Liver (tissue), 9 donors: ENCODE results near the gene BRAT1. TPM values are rescaled to one million over a fixed set of nuclear protein-coding genes. Genes with fewer than 3 reads are reported as not detected.

Experiments used
- DNase-seq: peaks from one replicate; pipeline ENCODE4 v3.0.0-alpha.2; 2017; ENCODE audit warnings: low spot score
- H3K27ac ChIP-seq, 2 donors: one replicate each; pipeline ENCODE4 v1.7.0; 2013; ENCODE audit warnings: inconsistent platforms in 2 of 2, low read length in 2 of 2, control low read depth in 1 of 2, low read depth in 1 of 2, mild to moderate bottlenecking in 1 of 2
- H3K27me3 ChIP-seq, 4 donors: one replicate each; pipeline versions ENCODE4 v1.6.1 to v1.7.0; 2013; ENCODE audit warnings: low read length in 3 of 4, inconsistent platforms in 1 of 4, mild to moderate bottlenecking in 1 of 4, moderate library complexity in 1 of 4; ENCODE audit not compliant: control insufficient read depth in 4 of 4, insufficient read depth in 4 of 4
- H3K36me3 ChIP-seq, 4 donors: one replicate each; pipeline versions ENCODE4 v1.6.1 to v1.7.0; 2013; ENCODE audit warnings: low read length in 3 of 4, mild to moderate bottlenecking in 3 of 4, low read depth in 1 of 4, moderate library complexity in 1 of 4; ENCODE audit not compliant: control insufficient read depth in 4 of 4, insufficient read depth in 3 of 4
- H3K4me1 ChIP-seq, 4 donors: one replicate each; pipeline versions ENCODE4 v1.6.1 to v1.7.0; 2013; ENCODE audit warnings: low read length in 3 of 4, mild to moderate bottlenecking in 3 of 4, moderate library complexity in 1 of 4; ENCODE audit not compliant: control insufficient read depth in 4 of 4, insufficient read depth in 4 of 4
- H3K4me3 ChIP-seq, 3 donors: one replicate each; pipeline versions ENCODE4 v1.6.1 to v1.7.0; 2013; ENCODE audit warnings: low read length in 3 of 3, control low read depth in 1 of 3, low read depth in 1 of 3, mild to moderate bottlenecking in 1 of 3
- H3K9ac ChIP-seq, 2 donors: one replicate each; pipeline ENCODE4 v1.7.0; 2013; ENCODE audit warnings: low read length in 2 of 2, mild to moderate bottlenecking in 2 of 2, moderate library complexity in 2 of 2, control low read depth in 1 of 2, low read depth in 1 of 2
- H3K9me3 ChIP-seq, 4 donors: one replicate each; pipeline versions ENCODE4 v1.6.1 to v1.7.0; 2013; ENCODE audit warnings: low read length in 3 of 4; ENCODE audit not compliant: control insufficient read depth in 4 of 4
- ATF3 ChIP-seq: IDR thresholded peaks from 2 replicates; pipeline ENCODE4 v1.6.1; 2016; ENCODE audit warnings: antibody characterized with exemption
- CTCF ChIP-seq: fragments of 150-350 bp; IDR thresholded peaks from 2 replicates; pipeline ENCODE4 v1.5.1; 2017; ENCODE audit warnings: improper control_type of control experiment, low read depth, low read length; ENCODE audit not compliant: missing input control
- EGR1 ChIP-seq, 2 donors: IDR thresholded peaks; 2 replicates each; pipeline ENCODE4 v1.6.1; 2016 to 2018; ENCODE audit warnings: antibody characterized with exemption in 2 of 2, low read depth in 2 of 2
- FOXA1 ChIP-seq: IDR thresholded peaks from 2 replicates; pipeline ENCODE4 v1.6.1; 2016; ENCODE audit warnings: antibody characterized with exemption
- FOXA2 ChIP-seq: IDR thresholded peaks from 2 replicates; pipeline ENCODE4 v1.6.1; 2016; ENCODE audit warnings: antibody characterized with exemption
- GABPA ChIP-seq, 2 donors: IDR thresholded peaks in 1 of 2; conservative IDR thresholded peaks in 1 of 2; 2 replicates each; pipeline ENCODE4 v1.6.1; 2016; ENCODE audit warnings: antibody characterized with exemption in 2 of 2, mild to moderate bottlenecking in 1 of 2, moderate library complexity in 1 of 2
- HNF4A ChIP-seq, 2 donors: conservative IDR thresholded peaks; 2 replicates each; pipeline ENCODE4 v1.6.1; 2016; ENCODE audit warnings: antibody characterized with exemption in 2 of 2, mild to moderate bottlenecking in 2 of 2
- HNF4G ChIP-seq: IDR thresholded peaks from 2 replicates; pipeline ENCODE4 v1.6.1; 2016; ENCODE audit warnings: antibody characterized with exemption
- JUND ChIP-seq, 2 donors: IDR thresholded peaks; 2 replicates each; pipeline ENCODE4 v1.6.1; 2016; ENCODE audit warnings: antibody characterized with exemption in 2 of 2
- NR2F2 ChIP-seq: IDR thresholded peaks from 2 replicates; pipeline ENCODE4 v1.6.1; 2016; ENCODE audit warnings: antibody characterized with exemption
- RAD21 ChIP-seq, 2 donors: IDR thresholded peaks; 2 replicates each; pipeline ENCODE4 v1.6.1; 2016; ENCODE audit warnings: antibody characterized with exemption in 2 of 2, mild to moderate bottlenecking in 2 of 2
- RXRA ChIP-seq, 2 donors: IDR thresholded peaks; 2 replicates each; pipeline ENCODE4 v1.6.1; 2017 to 2018; ENCODE audit warnings: antibody characterized with exemption in 2 of 2, mild to moderate bottlenecking in 1 of 2
- SP1 ChIP-seq: IDR thresholded peaks from 2 replicates; pipeline ENCODE4 v1.6.1; 2018; ENCODE audit warnings: antibody characterized with exemption, mild to moderate bottlenecking
- TAF1 ChIP-seq: conservative IDR thresholded peaks from 2 replicates; pipeline ENCODE4 v1.6.1; 2016; ENCODE audit warnings: antibody characterized with exemption, mild to moderate bottlenecking
- YY1 ChIP-seq: IDR thresholded peaks from 2 replicates; pipeline ENCODE4 v1.6.1; 2016; ENCODE audit warnings: antibody characterized with exemption, mild to moderate bottlenecking
- WGBS: extraction: QIAGEN DNeasy Blood & Tissue Kit; methylation state at CpG from one replicate; pipeline ENCODE4 v1.1.7; 2013; 5-methylcytosine and 5-hydroxymethylcytosine counted together
- polyA plus RNA-seq, 2 donors: library from polyadenylated mRNA; stranded (reverse) in 1 of 2; unstranded in 1 of 2; fragments of 200-250 nt in 1 of 2; fragments of >200 nt in 1 of 2; fragmentation: Nextera tagmentation in 1 of 2; extraction: Ambion mirVana in 1 of 2; gene quantifications; one replicate each; pipeline versions ENCODE4 v1.2.1 to v1.2.3, GENCODE V29; 2013 to 2015
- total RNA-seq, 2 donors: library from RNA; depleted of rRNA; stranded (reverse); fragments of >200 nt; gene quantifications; one replicate each; pipeline ENCODE4 v1.2.3, GENCODE V29; 2014
- TF ChIP-seq, protein P1 (sequence below): IDR thresholded peaks from 2 replicates; pipeline ENCODE4 v1.6.1; 2016; ENCODE audit warnings: antibody characterized with exemption
- TF ChIP-seq, protein P2 (sequence below): IDR thresholded peaks from 2 replicates; pipeline ENCODE4 v1.6.1; 2016; ENCODE audit warnings: antibody characterized with exemption, mild to moderate bottlenecking
- TF ChIP-seq, protein P3 (sequence below): IDR thresholded peaks from 2 replicates; pipeline ENCODE4 v1.6.1; 2016; ENCODE audit warnings: antibody characterized with exemption
- donor health status: healthy.
- donor health status: healthy.
- donor health status: healthy.
- donor health status: healthy.
- donor health status: healthy.

BRAT1 gene
- total and polyA plus RNA-seq, 4 donors = 10.0 to 20.7 (median 16.7) TPM

DNA sequence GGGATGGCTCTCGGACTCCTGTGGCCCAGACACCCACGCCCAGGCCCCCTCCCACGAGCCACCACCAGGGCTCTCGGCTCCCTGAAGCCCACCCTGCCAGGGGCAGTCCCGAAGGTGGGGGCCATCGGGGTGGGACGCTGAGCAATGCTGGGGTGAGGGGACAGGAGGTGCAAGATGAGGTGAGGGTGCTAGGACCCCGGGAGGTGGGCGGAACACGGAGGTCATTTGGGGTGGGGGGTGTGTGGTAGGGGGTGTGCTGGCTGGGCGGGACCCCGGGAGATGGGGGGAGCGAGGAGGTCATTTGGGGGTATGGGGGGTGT is 52.7 kb downstream of the BRAT1 start:
- no peaks in the 10 kb centered on the region for H3K4me1 ChIP-seq
- H3K9me3 ChIP-seq = no peaks in the 10 kb centered on the region
- 78% methylated on average over 13 of the region's 13 CpGs for WGBS
- no peaks in the 10 kb centered on the region for H3K27me3 ChIP-seq
- TF ChIP-seq SP1 (no peak), FOXA1 (no peak), YY1 (no peak), HNF4G (no peak), ATF3 (no peak), RAD21 (IDR thresholded peaks at IDR 0.05) (no peak), FOXA2 (no peak), CTCF (no peak), HNF4A (conservative IDR thresholded peaks at IDR 0.05) (no peak), JUND (IDR thresholded peaks at IDR 0.05) (no peak), GABPA (IDR thresholded peaks at IDR 0.05 in 1 of 2, conservative IDR thresholded peaks at IDR 0.05 in 1 of 2) (no peak), TAF1 (no peak), NR2F2 (no peak), EGR1 (IDR thresholded peaks at IDR 0.05; ENCODE audit: low read depth in 2 of 2) (no peak), RXRA (IDR thresholded peaks at IDR 0.05) (no peak)
- TF ChIP-seq, protein P1, sequence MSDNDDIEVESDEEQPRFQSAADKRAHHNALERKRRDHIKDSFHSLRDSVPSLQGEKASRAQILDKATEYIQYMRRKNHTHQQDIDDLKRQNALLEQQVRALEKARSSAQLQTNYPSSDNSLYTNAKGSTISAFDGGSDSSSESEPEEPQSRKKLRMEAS = no peak
- TF ChIP-seq, protein P2, sequence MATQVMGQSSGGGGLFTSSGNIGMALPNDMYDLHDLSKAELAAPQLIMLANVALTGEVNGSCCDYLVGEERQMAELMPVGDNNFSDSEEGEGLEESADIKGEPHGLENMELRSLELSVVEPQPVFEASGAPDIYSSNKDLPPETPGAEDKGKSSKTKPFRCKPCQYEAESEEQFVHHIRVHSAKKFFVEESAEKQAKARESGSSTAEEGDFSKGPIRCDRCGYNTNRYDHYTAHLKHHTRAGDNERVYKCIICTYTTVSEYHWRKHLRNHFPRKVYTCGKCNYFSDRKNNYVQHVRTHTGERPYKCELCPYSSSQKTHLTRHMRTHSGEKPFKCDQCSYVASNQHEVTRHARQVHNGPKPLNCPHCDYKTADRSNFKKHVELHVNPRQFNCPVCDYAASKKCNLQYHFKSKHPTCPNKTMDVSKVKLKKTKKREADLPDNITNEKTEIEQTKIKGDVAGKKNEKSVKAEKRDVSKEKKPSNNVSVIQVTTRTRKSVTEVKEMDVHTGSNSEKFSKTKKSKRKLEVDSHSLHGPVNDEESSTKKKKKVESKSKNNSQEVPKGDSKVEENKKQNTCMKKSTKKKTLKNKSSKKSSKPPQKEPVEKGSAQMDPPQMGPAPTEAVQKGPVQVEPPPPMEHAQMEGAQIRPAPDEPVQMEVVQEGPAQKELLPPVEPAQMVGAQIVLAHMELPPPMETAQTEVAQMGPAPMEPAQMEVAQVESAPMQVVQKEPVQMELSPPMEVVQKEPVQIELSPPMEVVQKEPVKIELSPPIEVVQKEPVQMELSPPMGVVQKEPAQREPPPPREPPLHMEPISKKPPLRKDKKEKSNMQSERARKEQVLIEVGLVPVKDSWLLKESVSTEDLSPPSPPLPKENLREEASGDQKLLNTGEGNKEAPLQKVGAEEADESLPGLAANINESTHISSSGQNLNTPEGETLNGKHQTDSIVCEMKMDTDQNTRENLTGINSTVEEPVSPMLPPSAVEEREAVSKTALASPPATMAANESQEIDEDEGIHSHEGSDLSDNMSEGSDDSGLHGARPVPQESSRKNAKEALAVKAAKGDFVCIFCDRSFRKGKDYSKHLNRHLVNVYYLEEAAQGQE = no peak
- TF ChIP-seq, protein P3, sequence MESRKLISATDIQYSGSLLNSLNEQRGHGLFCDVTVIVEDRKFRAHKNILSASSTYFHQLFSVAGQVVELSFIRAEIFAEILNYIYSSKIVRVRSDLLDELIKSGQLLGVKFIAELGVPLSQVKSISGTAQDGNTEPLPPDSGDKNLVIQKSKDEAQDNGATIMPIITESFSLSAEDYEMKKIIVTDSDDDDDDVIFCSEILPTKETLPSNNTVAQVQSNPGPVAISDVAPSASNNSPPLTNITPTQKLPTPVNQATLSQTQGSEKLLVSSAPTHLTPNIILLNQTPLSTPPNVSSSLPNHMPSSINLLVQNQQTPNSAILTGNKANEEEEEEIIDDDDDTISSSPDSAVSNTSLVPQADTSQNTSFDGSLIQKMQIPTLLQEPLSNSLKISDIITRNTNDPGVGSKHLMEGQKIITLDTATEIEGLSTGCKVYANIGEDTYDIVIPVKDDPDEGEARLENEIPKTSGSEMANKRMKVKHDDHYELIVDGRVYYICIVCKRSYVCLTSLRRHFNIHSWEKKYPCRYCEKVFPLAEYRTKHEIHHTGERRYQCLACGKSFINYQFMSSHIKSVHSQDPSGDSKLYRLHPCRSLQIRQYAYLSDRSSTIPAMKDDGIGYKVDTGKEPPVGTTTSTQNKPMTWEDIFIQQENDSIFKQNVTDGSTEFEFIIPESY = no peak
- no peak for DNase-seq
- H3K36me3 ChIP-seq = no peaks in the 10 kb centered on the region
- H3K27ac ChIP-seq = no peak overlapping the region
- H3K4me3 ChIP-seq = no peak overlapping the region
- no peak overlapping the region for H3K9ac ChIP-seq
